Right cardiac atrium (tissue), 5 donors: Measurements from ENCODE around the gene CCNYL1. TPM values are rescaled to one million over a fixed set of nuclear protein-coding genes. Genes with fewer than 3 reads are reported as not detected.
"Not testable (repeated sequence)": the region's sequence is repeated elsewhere in the genome, so short reads cannot be mapped to it uniquely, and the experiment has no call there.

Experiments used
- ATAC-seq, 2 donors: fragments of 200-7000 bp; cut with Tn5 transposase; one replicate each; pipeline versions ENCODE4 v1.8.0 to v1.9.1; 2020; ENCODE audit warnings: moderate library complexity in 2 of 2, mild to moderate bottlenecking in 1 of 2
- DNase-seq, 3 donors: peaks; one replicate each; pipeline ENCODE4 v3.0.0-alpha.2; 2020
- H3K27ac ChIP-seq: one replicate; pipeline ENCODE4 v1.5.1; 2013; ENCODE audit warnings: mild to moderate bottlenecking, low read length, control low read depth, moderate library complexity
- H3K27me3 ChIP-seq: one replicate; pipeline ENCODE4 v1.6.1; 2013; ENCODE audit not compliant: control insufficient read depth, insufficient read depth
- H3K4me1 ChIP-seq: one replicate; pipeline ENCODE4 v1.6.1; 2013; ENCODE audit warnings: low read length; ENCODE audit not compliant: control insufficient read depth, insufficient read depth
- H3K4me3 ChIP-seq: one replicate; pipeline ENCODE4 v1.5.1; 2013; ENCODE audit warnings: low read length, control low read depth
- H3K9me3 ChIP-seq: one replicate; pipeline ENCODE4 v1.6.1; 2013; ENCODE audit warnings: low read length; ENCODE audit not compliant: control insufficient read depth
- WGBS: extraction: QIAGEN DNeasy Blood & Tissue Kit; methylation state at CpG from one replicate; pipeline ENCODE4 v1.1.7; 2013; 5-methylcytosine and 5-hydroxymethylcytosine counted together
- intact Hi-C, 4 donors: fragments of 100-400 bp; cut with DNase I; formaldehyde crosslinking; loops; one replicate each; pipeline versions ENCODE4 v1.11.0 to v1.14.0; 2022 to 2023
- polyA plus RNA-seq: library from polyadenylated mRNA; stranded (reverse); fragments of 200-250 nt; gene quantifications from one replicate; pipeline ENCODE4 v1.2.3, GENCODE V29; 2013
- total RNA-seq, 4 donors: library from RNA; stranded (reverse); fragmentation: NEBNext Ultra II Directional; extraction: Animal tissue kit (Norgen Biotek cat#: 25700); gene quantifications; one replicate each; pipeline ENCODE4 v1.2.1, GENCODE V29; 2021
- donor health status: healthy with polysubstance abuse.
- donor health status: DM: no; HTN: yes; CAD: no.
- donor health status: DM: no; HTN: no; CAD: no.
- donor health status: DM: no; HTN: yes; CAD: no; lungs with severe emphysema.
- donor health status: DM: yes; HTN: yes; CAD: no.

Gene CCNYL1
- total and polyA plus RNA-seq, 5 donors = 4.9 to 12.6 (median 9.0) TPM

- intact Hi-C loops, H3K4me3 ChIP-seq, ATAC-seq, H3K4me1 ChIP-seq, H3K27ac ChIP-seq, DNase-seq, H3K27me3 ChIP-seq, H3K9me3 ChIP-seq: not testable (repeated sequence)
- 97% methylated on average over 9 of the region's 9 CpGs for WGBS
These were observed 24.0 kb downstream of the CCNYL1 start for GRCh38 chr2:207735513-207735859.

GRCh38 chr2:207743514-207743913, 32.1 kb downstream of the CCNYL1 start:
- Histone ChIP-seq H3K27me3 (no peaks in the 10 kb centered on the region), H3K9me3 (no peaks in the 10 kb centered on the region), H3K27ac (no peak overlapping the region), H3K4me1 (no peaks in the 10 kb centered on the region), H3K4me3 (no peak overlapping the region)
- intact Hi-C loops = loop anchor here (10.0 kb wide), 3 partner anchors 291 to 331 kb away; no protein-coding TSS in a partner anchor
- ATAC-seq (no peak), DNase-seq (no peak)

GRCh38 chr2:207744050-207744449, 32.6 kb downstream of the CCNYL1 start:
- no peaks in the 10 kb centered on the region for H3K9me3 ChIP-seq
- no peak for ATAC-seq
- H3K4me1 ChIP-seq = no peaks in the 10 kb centered on the region
- H3K4me3 ChIP-seq = no peak overlapping the region
- 77% methylated on average over 2 of the region's 2 CpGs for WGBS
- no peaks in the 10 kb centered on the region for H3K27me3 ChIP-seq
- intact Hi-C loops = loop anchor here (10.0 kb wide), 3 partner anchors 291 to 331 kb away; no protein-coding TSS in a partner anchor
- DNase-seq = no peak
- no peak overlapping the region for H3K27ac ChIP-seq

GRCh38 chr2:207744451-207744850, 33.0 kb downstream of the CCNYL1 start:
- H3K27me3 ChIP-seq = no peaks in the 10 kb centered on the region
- ATAC-seq (no peak), DNase-seq (no peak)
- H3K27ac ChIP-seq = no peak overlapping the region
- H3K4me3 ChIP-seq = no peak overlapping the region
- WGBS = 89% methylated on average over 11 of the region's 11 CpGs
- H3K4me1 ChIP-seq = no peaks in the 10 kb centered on the region
- intact Hi-C loops = loop anchor here (10.0 kb wide), 3 partner anchors 290 to 330 kb away; no protein-coding TSS in a partner anchor
- no peaks in the 10 kb centered on the region for H3K9me3 ChIP-seq

- Histone ChIP-seq H3K27ac (no peak overlapping the region), H3K4me1 (no peaks in the 10 kb centered on the region), H3K9me3 (no peaks in the 10 kb centered on the region), H3K4me3 (no peak overlapping the region), H3K27me3 (no peaks in the 10 kb centered on the region)
- ATAC-seq (peak; percentile 80 to 83), DNase-seq (peak; percentile 33 to 74 (median 59))
- 23% methylated on average over 1 of the region's 1 CpG for WGBS
- intact Hi-C loops = loop anchor here (5.0 to 10.0 kb wide), 6 partner anchors 226 to 329 kb away; no protein-coding TSS in a partner anchor
These were observed 34.7 kb downstream of the CCNYL1 start for GRCh38 chr2:207746131-207746530.

GRCh38 chr2:207747653-207748560, 36.5 kb downstream of the CCNYL1 start:
- intact Hi-C loops = loop anchor here (5.0 to 10.0 kb wide), 6 partner anchors 224 to 327 kb away; no protein-coding TSS in a partner anchor
- 88% methylated on average over 15 of the region's 15 CpGs for WGBS
- H3K9me3 ChIP-seq = no peaks in the 10 kb centered on the region
- H3K27ac ChIP-seq = no peak overlapping the region
- H3K4me3 ChIP-seq = no peak overlapping the region
- no peaks in the 10 kb centered on the region for H3K4me1 ChIP-seq
- peak in 1 of 2 donors; percentile 9 for ATAC-seq
- no peaks in the 10 kb centered on the region for H3K27me3 ChIP-seq
- no peak for DNase-seq

- Histone ChIP-seq H3K27ac (no peak overlapping the region), H3K4me1 (no peaks in the 10 kb centered on the region), H3K9me3 (no peaks in the 10 kb centered on the region), H3K27me3 (no peaks in the 10 kb centered on the region), H3K4me3 (no peak overlapping the region)
- DNase-seq (no peak), ATAC-seq (no peak)
- intact Hi-C loops = loop anchor here (5.0 to 10.0 kb wide), 6 partner anchors 223 to 326 kb away; no protein-coding TSS in a partner anchor
These were observed 37.6 kb downstream of the CCNYL1 start for GRCh38 chr2:207748993-207749392.

GRCh38 chr2:207749873-207750272, 38.4 kb downstream of the CCNYL1 start:
- Histone ChIP-seq H3K4me3 (no peak overlapping the region), H3K27me3 (no peaks in the 10 kb centered on the region), H3K9me3 (no peaks in the 10 kb centered on the region), H3K4me1 (no peaks in the 10 kb centered on the region), H3K27ac (no peak overlapping the region)
- intact Hi-C loops = loop anchor here (5.0 to 10.0 kb wide), 6 partner anchors 222 to 325 kb away; no protein-coding TSS in a partner anchor
- 62% methylated on average over 2 of the region's 2 CpGs for WGBS
- no peak for ATAC-seq
- no peak for DNase-seq

GRCh38 chr2:207750345-207750744, 38.9 kb downstream of the CCNYL1 start:
- H3K27me3 ChIP-seq = no peaks in the 10 kb centered on the region
- H3K27ac ChIP-seq = no peak overlapping the region
- no peak overlapping the region for H3K4me3 ChIP-seq
- ATAC-seq (no peak), DNase-seq (no peak)
- no peaks in the 10 kb centered on the region for H3K4me1 ChIP-seq
- intact Hi-C loops = no loop called here
- WGBS = 78% methylated on average over 7 of the region's 7 CpGs
- H3K9me3 ChIP-seq = no peaks in the 10 kb centered on the region

- no peaks in the 10 kb centered on the region for H3K9me3 ChIP-seq
- ATAC-seq = no peak
- intact Hi-C loops = no loop called here
- DNase-seq = no peak
- no peaks in the 10 kb centered on the region for H3K4me1 ChIP-seq
- H3K4me3 ChIP-seq = no peak overlapping the region
- no peaks in the 10 kb centered on the region for H3K27me3 ChIP-seq
- H3K27ac ChIP-seq = no peak overlapping the region
- 94% methylated on average over 2 of the region's 2 CpGs for WGBS
These were observed 39.4 kb downstream of the CCNYL1 start for GRCh38 chr2:207750876-207751275.

GRCh38 chr2:207753688-207754087, 42.2 kb downstream of the CCNYL1 start:
- DNase-seq, H3K4me3 ChIP-seq, intact Hi-C loops, H3K27ac ChIP-seq, H3K4me1 ChIP-seq, H3K9me3 ChIP-seq, H3K27me3 ChIP-seq, ATAC-seq: not testable (repeated sequence)
- 90% methylated on average over 2 of the region's 2 CpGs for WGBS
